GM21367 (cell line): ENCODE data around the gene GAPDHS.

Source experiments
- ATAC-seq: cut with Tn5 transposase; IDR thresholded peaks from one replicate; pipeline ENCODE4 v1.9.1; 2021; ENCODE audit not compliant: unreplicated experiment

The GAPDHS gene

GRCh38 chr19:35533201-35533821 is at the start of gene GAPDHS:
TSS of gene GAPDHS (plus strand) at chr19:35533456. CDS start at chr19:35533528, 72 bp downstream.
- no peak for ATAC-seq

GRCh38 chr19:35484252-35485036 is 48.8 kb upstream of the GAPDHS start:
- ATAC-seq: no peak

- no peak for ATAC-seq
These were observed 47.0 kb upstream of the GAPDHS start for GRCh38 chr19:35486268-35486708.

- no peak for ATAC-seq
These were observed 45.5 kb upstream of the GAPDHS start for GRCh38 chr19:35487656-35488182.

GRCh38 chr19:35488677-35489076 is 44.6 kb upstream of the GAPDHS start:
- no peak for ATAC-seq

- no peak for ATAC-seq
These were observed 42.9 kb upstream of the GAPDHS start, which contains the start of gene KRTDAP for GRCh38 chr19:35490364-35490763. TSS of gene KRTDAP (minus strand) at chr19:35490464. CDS start at chr19:35490442, 22 bp downstream.

- ATAC-seq: no peak
These were observed 41.4 kb upstream of the GAPDHS start for GRCh38 chr19:35491836-35492360.

- ATAC-seq: no peak
These were observed 39.3 kb upstream of the GAPDHS start for GRCh38 chr19:35493971-35494370.

GRCh38 chr19:35495107-35496064 is 37.9 kb upstream of the GAPDHS start:
- ATAC-seq: no peak

GRCh38 chr19:35497406-35497805 is 35.9 kb upstream of the GAPDHS start:
- ATAC-seq: no peak

- ATAC-seq: no peak
These were observed 35.0 kb upstream of the GAPDHS start for GRCh38 chr19:35498220-35498619.

- ATAC-seq: no peak
These were observed 34.2 kb upstream of the GAPDHS start for GRCh38 chr19:35498984-35499527.

GRCh38 chr19:35500611-35501010 is 32.6 kb upstream of the GAPDHS start:
- no peak for ATAC-seq

- no peak for ATAC-seq
These were observed 31.6 kb upstream of the GAPDHS start for GRCh38 chr19:35501684-35502083.

- ATAC-seq: no peak
These were observed 30.5 kb upstream of the GAPDHS start for GRCh38 chr19:35502751-35503150.

- no peak for ATAC-seq
These were observed 27.2 kb upstream of the GAPDHS start for GRCh38 chr19:35506011-35506410.

GRCh38 chr19:35507561-35507960 is 25.7 kb upstream of the GAPDHS start:
- no peak for ATAC-seq

GRCh38 chr19:35508129-35508528 is 25.1 kb upstream of the GAPDHS start:
- no peak for ATAC-seq

GRCh38 chr19:35509018-35509652 is 24.1 kb upstream of the GAPDHS start:
- ATAC-seq: no peak
